HepG2 (cell line): Measurements from ENCODE around the gene NELFB. TPM values are rescaled to one million over a fixed set of nuclear protein-coding genes. Genes with fewer than 3 reads are reported as not detected.

ENCODE experiments used
- ATF4 ChIP-seq, 2 experiments: fragments of 450-650 bp in 1 of 2; sonication (generic) in 1 of 2; formaldehyde crosslinking; IDR thresholded peaks; 2 replicates each; pipeline versions ENCODE4 v1.5.0 to v1.8.0; 2020 to 2022; ENCODE audit warnings: mild to moderate bottlenecking in 1 of 2, missing genetic modification reagents in 1 of 2
- CENPBD1 ChIP-seq: sonication (generic); formaldehyde crosslinking; IDR thresholded peaks from 2 replicates; pipeline ENCODE4 v1.8.0; 2022; ENCODE audit warnings: missing genetic modification reagents, low read depth, mild to moderate bottlenecking, borderline replicate concordance
- DNMT1 ChIP-seq: sonication (generic); formaldehyde crosslinking; IDR thresholded peaks from 2 replicates; pipeline ENCODE4 v1.5.1; 2020; ENCODE audit warnings: mild to moderate bottlenecking, missing genetic modification reagents
- GABPA ChIP-seq, 2 experiments: IDR thresholded peaks; 2 replicates each; pipeline ENCODE4 v1.6.1; 2011 to 2016; ENCODE audit warnings: low read depth in 2 of 2, low read length in 1 of 2, missing biosample characterization in 1 of 2, missing genetic modification characterization in 1 of 2
- GFI1 ChIP-seq: sonication (generic); formaldehyde crosslinking; IDR thresholded peaks from 2 replicates; pipeline ENCODE4 v1.5.0; 2020; ENCODE audit warnings: missing genetic modification reagents, mild to moderate bottlenecking, borderline replicate concordance
- HBP1 ChIP-seq: IDR thresholded peaks from 2 replicates; pipeline ENCODE4 v1.6.1; 2016; ENCODE audit warnings: low read depth, control low read depth
- HINFP ChIP-seq: sonication (generic); formaldehyde crosslinking; IDR thresholded peaks from 2 replicates; pipeline ENCODE4 v1.4.0; 2020; ENCODE audit warnings: low read depth, mild to moderate bottlenecking, missing genetic modification reagents
- HOXA3 ChIP-seq: sonication (generic); formaldehyde crosslinking; IDR thresholded peaks from 2 replicates; pipeline ENCODE4 v1.5.0; 2020; ENCODE audit warnings: missing genetic modification reagents
- ISX ChIP-seq: sonication (generic); formaldehyde crosslinking; conservative IDR thresholded peaks from 2 replicates; pipeline ENCODE4 v1.5.0; 2020; ENCODE audit warnings: missing genetic modification reagents
- MAFF ChIP-seq: IDR thresholded peaks from 2 replicates; pipeline ENCODE4 v1.6.1; 2011; ENCODE audit warnings: low read depth, low read length, improper control_type of control experiment
- MAFK ChIP-seq, 2 experiments: IDR thresholded peaks in 1 of 2; conservative IDR thresholded peaks in 1 of 2; 2 replicates each; pipeline ENCODE4 v1.6.1; 2011; ENCODE audit warnings: improper control_type of control experiment in 2 of 2, low read length in 2 of 2
- MBD4 ChIP-seq: IDR thresholded peaks from 2 replicates; pipeline ENCODE4 v1.6.1; 2012; ENCODE audit warnings: low read length, inconsistent platforms, borderline replicate concordance
- RFX3 ChIP-seq: IDR thresholded peaks from 2 replicates; pipeline ENCODE4 v1.6.1; 2016; ENCODE audit warnings: missing biosample characterization, missing genetic modification reagents
- SIX1 ChIP-seq: sonication (generic); formaldehyde crosslinking; IDR thresholded peaks from 2 replicates; pipeline ENCODE4 v1.4.0; 2020; ENCODE audit warnings: missing genetic modification reagents, borderline replicate concordance
- SOX13 ChIP-seq, 3 experiments: fragments of 450-650 bp in 1 of 3; sonication (generic) in 1 of 3; formaldehyde crosslinking in 1 of 3; IDR thresholded peaks in 2 of 3; conservative IDR thresholded peaks in 1 of 3; 2 replicates each; pipeline versions ENCODE4 v1.5.0 to v1.6.1; 2016 to 2020; ENCODE audit warnings: antibody characterized with exemption in 1 of 3, mild to moderate bottlenecking in 1 of 3, missing compliant biosample characterization in 1 of 3, missing genetic modification reagents in 1 of 3, moderate library complexity in 1 of 3
- SP5 ChIP-seq: IDR thresholded peaks from 2 replicates; pipeline ENCODE4 v1.6.1; 2016; ENCODE audit warnings: low read depth, borderline replicate concordance
- XRCC5 ChIP-seq: fragments of 200-400 bp; formaldehyde crosslinking; optimal IDR thresholded peaks from 2 replicates; pipeline ENCODE3; 2017; ENCODE audit warnings: mild to moderate bottlenecking, low read length
- ZNF207 ChIP-seq: fragments of 450-650 bp; IDR thresholded peaks from 2 replicates; pipeline ENCODE4 v1.6.1; 2016; ENCODE audit warnings: antibody characterized with exemption, borderline replicate concordance
- ZNF251 ChIP-seq: sonication (generic); formaldehyde crosslinking; IDR thresholded peaks from 2 replicates; pipeline ENCODE4 v1.9.0; 2021; ENCODE audit warnings: mild to moderate bottlenecking, missing genetic modification reagents
- ZNF510 ChIP-seq: sonication (generic); formaldehyde crosslinking; IDR thresholded peaks from 2 replicates; pipeline ENCODE4 v1.4.0; 2020; ENCODE audit warnings: low read depth, mild to moderate bottlenecking, missing genetic modification reagents
- ZNF704 ChIP-seq: sonication (generic); formaldehyde crosslinking; IDR thresholded peaks from 2 replicates; pipeline ENCODE4 v1.8.1; 2023; ENCODE audit warnings: mild to moderate bottlenecking, inconsistent platforms, moderate library complexity, missing genetic modification reagents, borderline replicate concordance
- ZNF891 ChIP-seq: sonication (generic); formaldehyde crosslinking; IDR thresholded peaks from 2 replicates; pipeline ENCODE4 v1.5.0; 2020; ENCODE audit warnings: mild to moderate bottlenecking, missing genetic modification reagents
- ZZZ3 ChIP-seq: sonication (generic); formaldehyde crosslinking; IDR thresholded peaks from 2 replicates; pipeline ENCODE4 v1.4.0; 2020; ENCODE audit warnings: missing genetic modification reagents, mild to moderate bottlenecking, borderline replicate concordance
- polyA plus RNA-seq, 8 experiments: library from polyadenylated mRNA; depleted of rRNA in 3 of 8; stranded (reverse) in 7 of 8; unstranded in 1 of 8; fragments of >200 nt; fragmentation: Illumina TruSeq in 4 of 8; extraction: Trizol in 4 of 8; gene quantifications; 2 replicates each; pipeline versions ENCODE4 v1.2.1 to v1.2.3, GENCODE V29; 2011 to 2016; ENCODE audit warnings: low read depth in 4 of 8, missing spikeins in 1 of 8, mixed read lengths in 1 of 8; ENCODE audit not compliant: insufficient read depth in 1 of 8
- total RNA-seq, 5 experiments: library from RNA; depleted of rRNA; stranded (reverse); fragments of >200 nt; fragmentation: Illumina TruSeq; extraction: Trizol; gene quantifications; 2 replicates each; pipeline ENCODE4 v1.2.3, GENCODE V29; 2016; ENCODE audit warnings: low read depth in 1 of 5

The NELFB gene
- total and polyA plus RNA-seq, 2 of the 13 experiments (the other 11 are each of a cell fraction or from before 2014, with no cell fraction given): 26.5 to 45.8 TPM

- TF ChIP-seq GFI1 (CRISPR knock-in tag): no peak
- TF ChIP-seq RFX3 (CRISPR knock-in tag): no peak
- no peak for TF ChIP-seq ZNF251
- TF ChIP-seq DNMT1 (CRISPR knock-in tag): no peak
- TF ChIP-seq SIX1 (CRISPR knock-in tag): no peak
- no peak for TF ChIP-seq ZNF207
- TF ChIP-seq MAFF: no peak
- no peak for TF ChIP-seq GABPA (IDR thresholded peaks at IDR 0.05; ENCODE audit: low read depth, low read length)
- peak; percentile 90 for TF ChIP-seq GABPA (CRISPR knock-in tag; IDR thresholded peaks at IDR 0.05; ENCODE audit: low read depth)
- TF ChIP-seq HINFP (CRISPR knock-in tag): no peak
- TF ChIP-seq HOXA3 (CRISPR knock-in tag): peak; percentile 73
- TF ChIP-seq XRCC5: peak; percentile 21
- TF ChIP-seq ZNF891: peak; percentile 76; the same call in 1 of the 2 replicates
- no peak for TF ChIP-seq ZNF704 (CRISPR knock-in tag)
- TF ChIP-seq SP5: peak; percentile 36
- TF ChIP-seq ZNF510: no peak
- TF ChIP-seq MBD4: no peak
- TF ChIP-seq CENPBD1 (CRISPR knock-in tag): no peak
- peak; percentile 67; the same call in 1 of the 2 replicates for TF ChIP-seq HBP1 (CRISPR knock-in tag)
- TF ChIP-seq ZZZ3 (CRISPR knock-in tag): no peak; the same call in 1 of the 2 replicates
- TF ChIP-seq ATF4 (CRISPR knock-in tag; IDR thresholded peaks at IDR 0.05): peak in 1 of 2 experiments; percentile 16; a peak in 1 of 4 replicates
- TF ChIP-seq SOX13 (IDR thresholded peaks at IDR 0.05): no peak
- peak in 1 of 2 experiments; percentile 52; a peak in 2 of 4 replicates for TF ChIP-seq SOX13 (CRISPR knock-in tag; conservative IDR thresholded peaks at IDR 0.05 in 1 of 2, IDR thresholded peaks at IDR 0.05 in 1 of 2)
- no peak for TF ChIP-seq MAFK (conservative IDR thresholded peaks at IDR 0.05 in 1 of 2, IDR thresholded peaks at IDR 0.05 in 1 of 2; ENCODE audit: low read length in 2 of 2)
- no peak for TF ChIP-seq ISX (CRISPR knock-in tag)
Measured at GRCh38 chr9:137277329-137278041, 22.4 kb downstream of the NELFB start, which contains the start of gene TOR4A (continued).
